ENCODE measurements around the gene KEAP1. TPM values are rescaled to one million over a fixed set of nuclear protein-coding genes. Genes with fewer than 3 reads are reported as not detected.
A peak's percentile ranks its signal among the peaks of the same experiment; 100 is the strongest.

Gene KEAP1
- total RNA-seq, 1 experiment from 2014 or later = 82.3 TPM

GRCh38 chr19:10517361-10517759 is 14.2 kb upstream of the KEAP1 start, which contains the start of gene S1PR5:
S1PR5 (minus strand) TSS chr19:10517447; CDS start chr19:10515011, 2,436 bp downstream.
- peak; percentile 92 for DNase-seq
- H3K4me3 ChIP-seq (ENCODE audit: insufficient read depth, low read depth, low read length) = peak within 1 kb of the TSS; percentile 66
- H3K36me3 ChIP-seq (replicated peaks; ENCODE audit: control insufficient read depth, insufficient read depth, low read length) = no peaks in the 10 kb centered on the region
- peaks cover 45% of the 10 kb centered on the region for H3K27me3 ChIP-seq (ENCODE audit: control insufficient read depth, insufficient read depth, low read length)

- Histone ChIP-seq H3K36me3 (replicated peaks; ENCODE audit: control insufficient read depth, insufficient read depth, low read length) (no peaks in the 10 kb centered on the region), H3K27me3 (ENCODE audit: control insufficient read depth, insufficient read depth, low read length) (peaks cover 45% of the 10 kb centered on the region), H3K4me3 (ENCODE audit: insufficient read depth, low read depth, low read length) (peak overlapping the region; percentile 66)
- DNase-seq = no peak
Measured at GRCh38 chr19:10516671-10517286, 13.6 kb upstream of the KEAP1 start.

DNA sequence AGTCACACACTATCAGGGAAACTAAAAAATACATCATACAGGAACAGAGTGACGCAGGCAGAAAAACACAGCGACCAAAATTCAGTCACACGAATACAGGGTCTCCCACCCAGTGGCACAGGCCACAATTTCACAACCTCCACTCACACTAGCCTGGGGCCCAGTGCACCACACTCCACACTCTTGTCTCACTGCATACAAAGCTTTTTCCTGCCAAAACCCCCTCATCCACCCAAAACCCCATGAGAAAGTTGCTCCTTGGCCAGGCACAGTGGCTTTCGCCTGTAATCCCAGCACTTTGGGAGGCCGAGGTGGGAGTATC is 12.9 kb upstream of the KEAP1 start:
- H3K27me3 ChIP-seq (ENCODE audit: control insufficient read depth, insufficient read depth, low read length) = peaks cover 45% of the 10 kb centered on the region
- no peaks in the 10 kb centered on the region for H3K36me3 ChIP-seq (replicated peaks; ENCODE audit: control insufficient read depth, insufficient read depth, low read length)
- no peak overlapping the region; the same call in 1 of the 2 replicates for H3K4me3 ChIP-seq (ENCODE audit: insufficient read depth, low read depth, low read length)
- DNase-seq = no peak

DNA sequence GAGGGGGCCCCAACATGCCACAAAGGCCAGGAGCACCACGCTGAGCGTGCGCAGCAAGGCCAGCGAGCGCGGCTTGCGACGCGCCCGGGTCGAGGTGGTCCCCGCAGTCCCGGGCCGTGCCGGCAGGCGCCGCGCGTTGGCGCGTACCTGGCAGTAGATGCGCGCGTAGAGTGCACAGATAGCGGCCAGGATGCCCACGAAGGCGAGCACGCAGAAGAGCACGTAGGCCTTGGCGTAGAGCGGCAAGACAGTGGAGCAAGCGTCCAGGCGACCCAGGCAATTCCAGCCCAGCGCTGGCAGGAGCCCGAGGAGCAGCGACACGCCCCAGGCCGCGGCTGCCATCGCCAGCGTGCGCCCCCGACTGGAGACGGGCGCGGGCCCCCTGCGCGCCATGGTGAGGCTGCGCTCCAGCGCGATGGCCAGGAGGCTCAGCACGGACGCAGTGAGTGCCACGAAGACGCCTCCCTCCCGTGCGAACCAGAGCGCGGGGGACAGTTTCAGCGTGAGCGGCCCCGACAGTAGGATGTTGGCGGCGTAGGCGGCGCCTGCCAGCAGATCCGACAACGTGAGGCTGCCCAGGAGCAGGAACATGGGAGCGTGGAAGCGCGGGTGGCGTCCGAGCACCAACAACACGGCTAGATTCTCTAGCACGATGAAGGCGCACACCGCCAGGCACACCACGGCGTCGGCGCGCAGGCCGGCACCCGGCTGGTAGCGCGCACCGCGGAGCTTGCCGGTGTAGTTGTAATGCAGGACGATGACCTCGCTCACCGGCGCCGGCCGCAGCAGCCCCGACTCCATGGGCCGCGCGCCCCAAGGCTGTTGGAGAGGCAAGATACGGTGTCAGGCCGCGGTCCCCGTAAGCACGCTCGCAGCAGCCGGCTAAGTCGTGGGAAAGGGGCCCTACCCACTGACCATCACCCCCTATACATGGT is 11.3 kb upstream of the KEAP1 start:
- peaks cover 45% of the 10 kb centered on the region for H3K27me3 ChIP-seq (ENCODE audit: control insufficient read depth, insufficient read depth, low read length)
- H3K36me3 ChIP-seq (replicated peaks; ENCODE audit: control insufficient read depth, insufficient read depth, low read length) = no peaks in the 10 kb centered on the region
- H3K4me3 ChIP-seq (ENCODE audit: insufficient read depth, low read depth, low read length) = peak overlapping the region; percentile 39; the same call in 1 of the 2 replicates
- peak; percentile 94 for DNase-seq

- H3K36me3 ChIP-seq (replicated peaks; ENCODE audit: control insufficient read depth, insufficient read depth, low read length) = no peaks in the 10 kb centered on the region
Measured at GRCh38 chr19:10513223-10513622, 10.1 kb upstream of the KEAP1 start.

DNA sequence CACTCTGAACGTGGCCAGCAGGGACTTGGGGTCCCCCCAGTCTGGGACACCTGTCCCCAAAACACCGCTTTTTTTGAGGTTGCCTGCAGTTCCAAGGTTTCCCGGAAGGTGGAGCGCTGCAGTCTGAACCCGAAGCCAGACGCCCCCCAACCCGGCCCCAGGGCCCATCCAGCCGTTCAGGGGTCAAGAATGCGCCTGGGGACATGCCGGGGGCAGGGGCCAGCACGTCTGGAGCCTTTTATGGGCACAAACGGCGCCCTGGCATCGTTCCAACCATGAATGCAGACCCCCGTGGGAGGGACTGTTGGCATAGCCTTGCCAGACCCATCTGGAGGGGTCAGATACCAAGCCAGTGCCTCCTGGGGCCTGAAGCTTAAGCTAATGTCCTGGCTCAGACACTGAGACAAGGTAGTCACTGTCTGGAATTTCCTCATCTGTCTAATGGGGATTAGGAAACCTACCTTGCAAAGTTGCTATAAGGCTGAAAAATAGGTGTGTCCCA is 7.2 kb upstream of the KEAP1 start:
- no peaks in the 10 kb centered on the region for H3K36me3 ChIP-seq (replicated peaks; ENCODE audit: control insufficient read depth, insufficient read depth, low read length)
- H3K27me3 ChIP-seq (ENCODE audit: control insufficient read depth, insufficient read depth, low read length) = peaks cover 16% of the 10 kb centered on the region; the same call in 1 of the 2 replicates
- no peak overlapping the region for H3K4me3 ChIP-seq (ENCODE audit: insufficient read depth, low read depth, low read length)
- DNase-seq = peak; percentile 92

More at GRCh38 chr19:10513223-10513622, 10.1 kb upstream of the KEAP1 start:
- Histone ChIP-seq H3K27me3 (ENCODE audit: control insufficient read depth, insufficient read depth, low read length) (peaks cover 34% of the 10 kb centered on the region), H3K4me3 (ENCODE audit: insufficient read depth, low read depth, low read length) (no peak overlapping the region)
- peak; percentile 35 for DNase-seq

DNA sequence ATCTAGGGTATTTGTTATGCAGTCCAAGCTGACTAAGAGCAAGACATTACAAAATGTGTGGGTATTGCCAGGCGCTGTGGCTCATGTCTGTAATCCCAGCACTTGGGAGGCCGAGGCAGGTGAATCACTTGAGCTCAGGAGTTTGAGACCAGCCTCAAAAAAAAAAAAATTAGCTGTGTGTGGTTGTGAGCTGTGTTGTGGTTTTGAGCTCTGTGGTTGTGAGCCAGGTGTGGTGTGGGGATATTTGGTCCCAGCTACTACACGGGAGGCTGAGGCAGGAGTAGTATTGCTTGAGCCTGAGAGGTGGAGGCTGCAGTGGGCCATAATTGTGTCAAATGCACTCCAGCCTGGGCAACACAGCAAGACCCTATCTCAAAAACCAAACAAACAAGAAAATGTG is 5.6 kb upstream of the KEAP1 start:
- DNase-seq = no peak
- Histone ChIP-seq H3K36me3 (replicated peaks; ENCODE audit: control insufficient read depth, insufficient read depth, low read length) (no peaks in the 10 kb centered on the region), H3K27me3 (ENCODE audit: control insufficient read depth, insufficient read depth, low read length) (peaks cover 5% of the 10 kb centered on the region; the same call in 1 of the 2 replicates), H3K4me3 (ENCODE audit: insufficient read depth, low read depth, low read length) (no peak overlapping the region)

GRCh38 chr19:10508036-10508435 is 4.9 kb upstream of the KEAP1 start:
- DNase-seq = no peak
- Histone ChIP-seq H3K27me3 (ENCODE audit: control insufficient read depth, insufficient read depth, low read length) (peaks cover 1% of the 10 kb centered on the region; the same call in 1 of the 2 replicates), H3K4me3 (ENCODE audit: insufficient read depth, low read depth, low read length) (no peak overlapping the region), H3K36me3 (replicated peaks; ENCODE audit: control insufficient read depth, insufficient read depth, low read length) (no peaks in the 10 kb centered on the region)

DNA sequence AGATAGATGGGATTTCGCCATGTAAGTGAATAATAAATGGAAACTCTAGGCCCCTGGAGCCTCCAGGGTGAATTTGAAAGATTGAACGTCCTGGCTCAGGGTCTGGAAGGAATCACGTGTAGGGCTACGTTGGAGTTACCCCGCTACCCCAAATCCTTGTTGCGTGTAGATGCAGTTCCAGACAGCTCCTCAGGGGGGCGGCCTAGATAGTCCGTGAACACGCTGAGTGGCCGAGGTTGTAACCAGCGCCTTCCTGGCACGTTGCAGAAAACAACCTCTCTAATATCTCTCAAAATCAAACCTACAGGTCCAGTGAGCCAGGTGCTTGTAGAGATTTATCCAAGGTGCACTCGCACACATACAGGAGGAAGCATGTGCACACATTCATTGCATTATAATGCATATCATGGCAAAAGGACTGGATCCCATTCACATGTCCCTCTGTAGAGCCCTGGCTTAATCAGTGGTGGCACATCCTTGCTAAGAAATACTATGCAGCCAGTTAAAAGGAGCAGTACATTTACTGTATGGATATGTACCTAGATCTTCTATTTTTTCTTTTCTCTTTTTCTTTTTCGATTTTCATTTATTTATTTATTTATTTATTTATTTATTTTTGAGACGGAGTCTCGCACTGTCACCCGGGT is 2.5 kb upstream of the KEAP1 start:
- DNase-seq = peak; percentile 85
- H3K4me3 ChIP-seq (ENCODE audit: insufficient read depth, low read depth, low read length) = no peak overlapping the region
- no peaks in the 10 kb centered on the region; the same call in 1 of the 2 replicates for H3K27me3 ChIP-seq (ENCODE audit: control insufficient read depth, insufficient read depth, low read length)
- H3K36me3 ChIP-seq (replicated peaks; ENCODE audit: control insufficient read depth, insufficient read depth, low read length) = no peaks in the 10 kb centered on the region

DNA sequence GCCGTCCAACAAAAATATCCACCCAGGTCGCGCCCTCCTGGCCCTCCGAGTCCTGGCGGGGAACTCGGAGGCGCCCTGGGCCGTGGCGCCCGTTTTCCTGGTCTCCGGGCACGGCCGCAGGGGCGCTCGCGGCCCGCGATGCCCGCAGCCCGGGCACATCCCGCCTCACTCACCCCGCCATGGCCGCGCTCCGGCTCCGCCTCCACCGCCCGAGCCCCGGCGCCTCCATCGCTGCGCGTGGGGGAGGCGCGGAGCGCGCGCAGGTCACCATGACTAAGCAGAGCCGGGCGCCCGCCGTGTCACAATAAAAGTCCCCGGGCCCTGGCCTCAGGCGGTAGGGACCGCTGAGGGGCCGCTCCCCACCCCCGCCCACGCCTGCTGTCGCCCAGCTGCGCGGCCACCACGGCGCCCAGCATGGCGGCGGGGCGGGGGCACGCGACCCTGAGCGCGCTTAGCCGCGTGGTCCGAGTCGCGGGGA is 593 bp downstream of the KEAP1 start:
- peaks cover 14% of the 10 kb centered on the region for H3K36me3 ChIP-seq (replicated peaks; ENCODE audit: control insufficient read depth, insufficient read depth, low read length)
- peak; percentile 98 for DNase-seq
- no peaks in the 10 kb centered on the region; the same call in 1 of the 2 replicates for H3K27me3 ChIP-seq (ENCODE audit: control insufficient read depth, insufficient read depth, low read length)
- peak overlapping the region; percentile 93 for H3K4me3 ChIP-seq (ENCODE audit: insufficient read depth, low read depth, low read length)

- peak; percentile 86 for DNase-seq
- H3K27me3 ChIP-seq (ENCODE audit: control insufficient read depth, insufficient read depth, low read length) = no peaks in the 10 kb centered on the region; the same call in 1 of the 2 replicates
- H3K4me3 ChIP-seq (ENCODE audit: insufficient read depth, low read depth, low read length) = peak overlapping the region; percentile 93
- H3K36me3 ChIP-seq (replicated peaks; ENCODE audit: control insufficient read depth, insufficient read depth, low read length) = peaks cover 15% of the 10 kb centered on the region
Measured at GRCh38 chr19:10501971-10502523, 1.1 kb downstream of the KEAP1 start.

GRCh38 chr19:10500247-10500592 is 2.9 kb downstream of the KEAP1 start:
- no peak overlapping the region for H3K4me3 ChIP-seq (ENCODE audit: insufficient read depth, low read depth, low read length)
- DNase-seq = no peak
- H3K27me3 ChIP-seq (ENCODE audit: control insufficient read depth, insufficient read depth, low read length) = no peaks in the 10 kb centered on the region; the same call in 1 of the 2 replicates
- peaks cover 17% of the 10 kb centered on the region for H3K36me3 ChIP-seq (replicated peaks; ENCODE audit: control insufficient read depth, insufficient read depth, low read length)

DNA sequence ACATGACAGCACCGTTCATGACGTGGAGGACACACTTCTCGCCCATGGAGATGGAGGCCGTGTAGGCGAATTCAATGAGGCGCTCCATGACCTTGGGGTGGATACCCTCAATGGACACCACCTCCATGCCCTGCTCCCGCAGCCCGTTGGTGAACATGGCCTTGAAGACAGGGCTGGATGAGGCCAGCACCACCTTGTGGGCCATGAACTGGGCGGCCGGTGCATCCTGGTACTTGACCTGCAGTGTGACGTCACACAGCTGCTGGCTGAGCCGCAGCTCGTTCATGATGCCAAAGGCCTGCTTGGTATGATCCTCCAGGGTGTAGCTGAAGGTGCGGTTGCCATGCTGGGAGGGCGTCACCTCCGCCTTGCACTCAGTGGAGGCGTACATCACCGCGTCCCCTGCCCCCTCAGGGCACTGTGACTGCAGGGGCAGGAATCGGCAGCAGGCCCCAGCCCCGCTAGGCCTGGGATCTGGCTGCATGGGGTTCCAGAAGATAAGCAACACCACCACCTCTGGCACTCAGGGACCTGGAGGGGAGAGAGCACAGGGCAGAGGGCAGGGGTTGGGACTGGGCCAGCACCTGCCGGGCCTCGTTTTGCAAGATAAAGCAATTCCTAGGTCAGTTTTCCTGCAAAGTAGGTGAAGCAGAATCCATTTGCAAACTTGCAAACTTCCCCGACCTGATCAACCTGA is 3.5 kb downstream of the KEAP1 start:
- H3K4me3 ChIP-seq (ENCODE audit: insufficient read depth, low read depth, low read length) = no peak overlapping the region
- no peaks in the 10 kb centered on the region; the same call in 1 of the 2 replicates for H3K27me3 ChIP-seq (ENCODE audit: control insufficient read depth, insufficient read depth, low read length)
- peaks cover 19% of the 10 kb centered on the region for H3K36me3 ChIP-seq (replicated peaks; ENCODE audit: control insufficient read depth, insufficient read depth, low read length)
- peak; percentile 89 for DNase-seq
